Central memory CD4-positive, alpha-beta T cell (primary cell): Measurements from ENCODE around the gene OR4K17.
"Not testable (repeated sequence)": the region's sequence is repeated elsewhere in the genome, so short reads cannot be mapped to it uniquely, and the experiment has no call there.

Experiments
- DNase-seq: peaks from one replicate; pipeline ENCODE4 v3.0.0; 2022
- total RNA-seq, 3 experiments: gene quantifications; one replicate each; lab custom pipeline; 2026; lab: John Stamatoyannopoulos, UW

The OR4K17 gene
- total RNA-seq, result 0 reads per million in 3 experiments

- DNase-seq, result no peak
These were observed at the start of gene OR4K17 for GRCh38 chr14:20110438-20110837. Gene OR4K17, plus strand, starts transcription at chr14:20110739. Its CDS starts 6,761 bp downstream, at chr14:20117500.

GRCh38 chr14:20092050-20092449 is 18.5 kb upstream of the OR4K17 start:
- no peak for DNase-seq

GRCh38 chr14:20093442-20093841 is 17.1 kb upstream of the OR4K17 start:
- DNase-seq, result no peak

GRCh38 chr14:20098926-20099770 is 11.4 kb upstream of the OR4K17 start:
- DNase-seq, result not testable (repeated sequence)

- no peak for DNase-seq
These were observed 1.8 kb downstream of the OR4K17 start for GRCh38 chr14:20112321-20112720.

GRCh38 chr14:20116748-20117147 is 6.2 kb downstream of the OR4K17 start:
- DNase-seq, result no peak

GRCh38 chr14:20118795-20119194 is 8.3 kb downstream of the OR4K17 start:
- no peak for DNase-seq

- no peak for DNase-seq
These were observed 28.0 kb downstream of the OR4K17 start, which contains the start of gene OR4N5 for GRCh38 chr14:20138520-20138919. Gene OR4N5, plus strand, starts transcription at chr14:20138820. Its CDS starts 4,916 bp downstream, at chr14:20143736.

GRCh38 chr14:20143911-20144310 is 33.4 kb downstream of the OR4K17 start:
- no peak for DNase-seq

- DNase-seq, result no peak
These were observed 34.3 kb downstream of the OR4K17 start for GRCh38 chr14:20144820-20145219.

- DNase-seq, result no peak
These were observed 53.9 kb downstream of the OR4K17 start for GRCh38 chr14:20164462-20164861.

- DNase-seq, result no peak
These were observed 56.6 kb downstream of the OR4K17 start for GRCh38 chr14:20167091-20167490.

GRCh38 chr14:20169852-20170251 is 59.3 kb downstream of the OR4K17 start:
- DNase-seq, result not testable (repeated sequence)
